PC-9 (cell line): ENCODE data around the gene P2RX7. TPM values are rescaled to one million over a fixed set of nuclear protein-coding genes. Genes with fewer than 3 reads are reported as not detected.

ENCODE experiments used
- BruUV-seq: library from RNA; stranded (reverse); fragments of 400-500 nt; replicated peaks from 2 replicates; lab custom pipeline; 2021; lab: Mats Ljungman, UMichigan
- CTCF ChIA-PET: fragments of 300-600 bp; sonication (Branson Sonifier 250); formaldehyde crosslinking; loops from one replicate; lab custom pipeline; 2022; ENCODE audit warnings: antibody characterized with exemption; lab: Charles Lee
- POLR2A ChIA-PET: fragments of 300-600 bp; sonication (Branson Sonifier 250); formaldehyde crosslinking; loops from one replicate; lab custom pipeline; 2022; ENCODE audit warnings: antibody characterized with exemption; ENCODE audit not compliant: unreplicated experiment; lab: Charles Lee
- DNase-seq, 2 experiments: peaks; one replicate each; pipeline versions ENCODE4 v3.0.0 to v3.0.0-alpha.2; 2015 to 2022; ENCODE audit warnings: mixed read lengths in 1 of 2
- H2AFZ ChIP-seq: fragments of 200-600 bp; sonication (generic); 2 replicates; pipeline ENCODE4 v1.8.1; 2017; ENCODE audit warnings: antibody characterized with exemption
- H3F3A ChIP-seq: fragments of 200-600 bp; sonication (generic); 2 replicates; pipeline ENCODE4 v1.8.1; 2017; ENCODE audit warnings: antibody characterized with exemption, mild to moderate bottlenecking, low read depth; ENCODE audit not compliant: insufficient read depth
- H3K27ac ChIP-seq: fragments of 200-600 bp; sonication (generic); 2 replicates; pipeline ENCODE4 v1.6.1; 2016; ENCODE audit warnings: mixed run types
- H3K27me3 ChIP-seq: fragments of 200-600 bp; sonication (generic); 2 replicates; pipeline ENCODE4 v1.6.1; 2016; ENCODE audit warnings: low read depth, mixed run types; ENCODE audit not compliant: insufficient read depth
- H3K36me3 ChIP-seq: fragments of 200-600 bp; sonication (generic); 2 replicates; pipeline ENCODE4 v1.6.1; 2016; ENCODE audit warnings: low read depth, mixed run types
- H3K4me1 ChIP-seq: fragments of 200-600 bp; sonication (generic); replicated peaks from 2 replicates; pipeline ENCODE4 v1.6.1; 2016; ENCODE audit warnings: mixed run types; ENCODE audit not compliant: insufficient read depth
- H3K4me2 ChIP-seq: fragments of 200-600 bp; sonication (generic); 2 replicates; pipeline ENCODE4 v1.6.1; 2017; ENCODE audit warnings: mixed run types
- H3K4me3 ChIP-seq: fragments of 200-600 bp; sonication (generic); 2 replicates; pipeline ENCODE4 v1.6.1; 2016; ENCODE audit warnings: mixed run types
- H3K79me2 ChIP-seq: fragments of 200-600 bp; sonication (generic); 2 replicates; pipeline ENCODE4 v1.6.1; 2017; ENCODE audit warnings: low read depth, mixed run types
- H3K9me2 ChIP-seq: fragments of 200-600 bp; sonication (generic); 2 replicates; pipeline ENCODE4 v1.8.1; 2017; ENCODE audit warnings: mild to moderate bottlenecking; ENCODE audit not compliant: insufficient read depth
- H3K9me3 ChIP-seq: fragments of 200-600 bp; sonication (generic); 2 replicates; pipeline ENCODE4 v1.8.1; 2016; ENCODE audit warnings: low read depth; ENCODE audit not compliant: insufficient read depth
- H4K20me1 ChIP-seq: fragments of 200-600 bp; sonication (generic); 2 replicates; pipeline ENCODE4 v1.8.1; 2017; ENCODE audit not compliant: insufficient read depth
- CTCF ChIP-seq: fragments of 200-600 bp; sonication (generic); conservative IDR thresholded peaks from 2 replicates; pipeline ENCODE4 v1.6.1; 2017; ENCODE audit warnings: mixed run types, antibody characterized with exemption, mild to moderate bottlenecking, moderate library complexity
- EZH2 ChIP-seq: fragments of 200-600 bp; sonication (generic); IDR thresholded peaks from 2 replicates; pipeline ENCODE4 v1.8.0; 2017; ENCODE audit warnings: antibody characterized with exemption, low read depth
- intact Hi-C: fragments of 100-400 bp; cut with micrococcal nuclease; formaldehyde crosslinking; loops from one replicate; pipeline ENCODE4 v1.10.0; 2022; ENCODE audit not compliant: unreplicated experiment
- total RNA-seq: library from RNA; stranded (reverse); gene quantifications from 2 replicates; pipeline ENCODE4 v1.2.3, GENCODE V29; 2021

The P2RX7 gene
- total RNA-seq, 1 experiment from 2014 or later: 3.2 TPM

DNA sequence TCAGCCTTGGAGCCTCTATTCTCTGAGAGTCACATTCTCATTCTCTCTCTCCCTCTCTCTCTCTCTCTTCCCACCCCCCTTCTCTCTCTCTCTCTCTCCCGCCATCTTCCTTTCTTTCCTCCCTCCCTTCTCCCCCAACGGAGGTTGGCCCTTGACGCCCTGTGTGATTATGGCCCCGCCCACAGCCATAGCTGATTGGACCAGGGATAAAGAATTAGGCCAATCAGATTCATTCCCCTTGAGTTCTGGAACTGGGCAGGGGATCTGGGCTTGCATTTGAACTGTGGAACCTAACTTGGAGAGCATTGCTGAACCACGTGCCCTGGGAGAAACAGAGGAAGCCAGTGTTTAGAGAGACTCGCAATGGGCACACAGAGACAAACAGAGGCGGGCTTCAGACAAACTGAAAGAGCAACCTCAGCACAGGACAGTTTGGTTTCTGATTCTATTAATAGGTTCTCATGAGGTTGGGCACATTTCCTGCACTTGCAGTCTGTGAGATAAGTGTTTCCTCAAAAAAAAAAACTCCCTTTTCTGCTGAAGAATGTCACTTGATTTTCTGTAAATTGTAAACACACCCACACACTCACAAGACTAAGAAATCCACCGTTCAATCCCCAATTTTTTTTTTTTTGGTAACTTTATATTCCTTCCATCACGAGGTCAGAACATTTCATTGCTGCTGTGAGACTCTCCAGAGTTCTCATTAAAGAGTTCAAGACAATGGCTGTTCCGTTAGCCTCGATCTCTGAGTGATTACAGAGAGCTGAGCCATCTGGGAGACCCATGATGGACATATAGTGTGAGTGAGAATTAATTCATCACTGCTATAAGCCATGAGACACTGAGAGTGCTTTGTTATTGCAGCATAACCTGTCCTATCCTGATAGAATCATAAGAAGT is 3.5 kb upstream of the P2RX7 start:
- Histone ChIP-seq H3K27me3 (no peaks in the 10 kb centered on the region), H4K20me1 (no peaks in the 10 kb centered on the region), H3K4me1 (peaks cover 30% of the 10 kb centered on the region), H3K79me2 (no peaks in the 10 kb centered on the region), H3K4me2 (no peak overlapping the region), H3K36me3 (no peaks in the 10 kb centered on the region), H3K9me3 (no peaks in the 10 kb centered on the region), H3K9me2 (no peaks in the 10 kb centered on the region), H3K4me3 (no peak overlapping the region), H3K27ac (no peak overlapping the region), H2AFZ (no peak overlapping the region), H3F3A (peaks cover 20% of the 10 kb centered on the region)
- DNase-seq: no peak
- POLR2A ChIA-PET: no interaction called here
- TF ChIP-seq CTCF: no peak
- TF ChIP-seq EZH2: no peak
- no TSS peak for BruUV-seq
- intact Hi-C loops: no loop called here
- CTCF ChIA-PET: no interaction called here

DNA sequence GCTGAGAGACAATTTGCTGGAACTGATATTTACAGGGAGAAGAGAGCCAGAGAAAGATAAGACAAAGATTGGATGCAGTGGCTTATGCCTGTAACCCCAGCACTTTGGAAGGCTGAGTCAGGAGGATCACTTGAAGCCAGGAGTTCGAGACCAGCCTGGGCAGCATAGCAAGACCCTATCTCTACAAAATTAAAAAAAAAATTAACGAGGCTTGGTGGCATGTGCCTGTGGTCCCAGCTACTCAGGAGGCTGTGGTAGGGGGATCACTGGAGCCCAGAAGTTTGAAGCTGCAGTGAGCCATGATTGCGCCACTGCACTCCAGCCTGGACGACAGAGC is 2.9 kb upstream of the P2RX7 start:
- POLR2A ChIA-PET: no interaction called here
- H3K4me3 ChIP-seq: no peak overlapping the region
- H3K4me1 ChIP-seq: peaks cover 28% of the 10 kb centered on the region
- peaks cover 18% of the 10 kb centered on the region for H3F3A ChIP-seq
- TF ChIP-seq EZH2 (no peak), CTCF (no peak)
- H4K20me1 ChIP-seq: no peaks in the 10 kb centered on the region
- H3K27ac ChIP-seq: no peak overlapping the region
- no peak for DNase-seq
- H3K4me2 ChIP-seq: no peak overlapping the region
- CTCF ChIA-PET: no interaction called here
- H2AFZ ChIP-seq: no peak overlapping the region
- H3K36me3 ChIP-seq: no peaks in the 10 kb centered on the region
- H3K27me3 ChIP-seq: no peaks in the 10 kb centered on the region
- BruUV-seq: no TSS peak
- H3K9me2 ChIP-seq: no peaks in the 10 kb centered on the region
- H3K9me3 ChIP-seq: no peaks in the 10 kb centered on the region
- intact Hi-C loops: no loop called here
- H3K79me2 ChIP-seq: no peaks in the 10 kb centered on the region

DNA sequence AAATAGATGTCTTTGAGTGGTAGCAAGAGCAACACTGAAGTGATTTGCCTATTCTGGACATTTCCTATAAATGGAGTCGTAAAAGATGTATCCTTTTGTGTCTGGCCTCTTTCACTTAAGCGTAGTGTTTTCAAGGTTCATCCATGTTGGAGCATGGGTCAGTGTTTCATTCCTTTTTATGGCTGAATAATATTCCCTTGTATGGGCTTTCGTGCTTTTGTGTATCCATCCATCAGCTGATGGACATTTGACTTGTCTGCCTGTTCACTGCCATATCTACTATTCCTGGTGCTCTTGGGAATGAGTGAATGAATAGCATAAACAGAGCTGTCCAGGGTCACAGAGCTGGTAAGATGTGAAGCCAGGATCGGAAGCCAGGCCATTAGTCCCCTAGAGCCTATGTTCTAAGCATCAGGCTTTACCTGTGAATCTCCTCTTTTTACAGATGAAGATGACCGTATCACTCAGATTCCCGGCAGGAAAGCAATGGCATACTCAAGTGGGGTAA is 1.8 kb upstream of the P2RX7 start:
- H3K4me3 ChIP-seq: no peak overlapping the region
- no peaks in the 10 kb centered on the region for H3K79me2 ChIP-seq
- no peaks in the 10 kb centered on the region for H4K20me1 ChIP-seq
- no peak overlapping the region for H3K4me2 ChIP-seq
- peaks cover 22% of the 10 kb centered on the region for H3K4me1 ChIP-seq
- no peak for DNase-seq
- intact Hi-C loops: no loop called here
- no peaks in the 10 kb centered on the region for H3K36me3 ChIP-seq
- ChIA-PET POLR2A (interaction anchor here (0.7 kb wide), 1 partner anchor 550 kb away, joined by 4 read pairs; the partner anchor contains the start of gene POP5), CTCF (interaction anchor here (0.6 kb wide), 1 partner anchor 49 kb away, joined by 4 read pairs; no protein-coding TSS in a partner anchor)
- no TSS peak for BruUV-seq
- no peaks in the 10 kb centered on the region for H3K27me3 ChIP-seq
- no peaks in the 10 kb centered on the region for H3K9me3 ChIP-seq
- no peak overlapping the region for H2AFZ ChIP-seq
- peaks cover 12% of the 10 kb centered on the region for H3F3A ChIP-seq
- TF ChIP-seq CTCF: no peak
- TF ChIP-seq EZH2: no peak
- H3K27ac ChIP-seq: no peak overlapping the region
- H3K9me2 ChIP-seq: no peaks in the 10 kb centered on the region
